ENCODE results near the gene GNG3. TPM values are rescaled to one million over a fixed set of nuclear protein-coding genes. Genes with fewer than 3 reads are reported as not detected.
A peak's percentile ranks its signal among the peaks of the same experiment; 100 is the strongest.
"Not testable (repeated sequence)": the region's sequence is repeated elsewhere in the genome, so short reads cannot be mapped to it uniquely, and the experiment has no call there.

The GNG3 gene
- total RNA-seq, 1 donor from 2014 or later, result 20.0 TPM

- DNase-seq, result no peak
Measured at GRCh38 chr11:62716816-62717215, 9.3 kb downstream of the GNG3 start.

GRCh38 chr11:62719302-62719978 lies 12.0 kb downstream of the GNG3 start:
- DNase-seq, result no peak

- DNase-seq, result no peak
Measured at GRCh38 chr11:62721994-62722393, 14.5 kb downstream of the GNG3 start.

GRCh38 chr11:62724171-62724570 lies 16.7 kb downstream of the GNG3 start:
- DNase-seq, result no peak

GRCh38 chr11:62725646-62726045 lies 18.2 kb downstream of the GNG3 start:
- DNase-seq, result no peak

- DNase-seq, result no peak
Measured at GRCh38 chr11:62726156-62726914, 18.9 kb downstream of the GNG3 start.

- DNase-seq, result no peak
Measured at GRCh38 chr11:62726915-62727164, 19.4 kb downstream of the GNG3 start.

GRCh38 chr11:62727165-62727871 lies 19.8 kb downstream of the GNG3 start, which contains the start of gene HNRNPUL2:
HNRNPUL2 (minus strand) TSS chr11:62727457; CDS start chr11:62727156, 301 bp downstream.
- peak; percentile 98 for DNase-seq

GRCh38 chr11:62727872-62728170 lies 20.3 kb downstream of the GNG3 start:
- peak; percentile 90 for DNase-seq

GRCh38 chr11:62728171-62728988 lies 20.9 kb downstream of the GNG3 start, which contains the start of gene TTC9C:
TTC9C (plus strand) TSS chr11:62728486; CDS start chr11:62728849, 363 bp downstream.
- peak; percentile 77 for DNase-seq

- DNase-seq, result not testable (repeated sequence)
Measured at GRCh38 chr11:62730076-62730475, 22.6 kb downstream of the GNG3 start.

GRCh38 chr11:62732830-62733229 lies 25.4 kb downstream of the GNG3 start:
- no peak for DNase-seq

- no peak for DNase-seq
Measured at GRCh38 chr11:62737196-62737595, 29.7 kb downstream of the GNG3 start.

GRCh38 chr11:62747475-62748160 lies 40.1 kb downstream of the GNG3 start:
- DNase-seq, result no peak

- not testable (repeated sequence) for DNase-seq
Measured at GRCh38 chr11:62749931-62750330, 42.5 kb downstream of the GNG3 start.

- DNase-seq, result no peak
Measured at GRCh38 chr11:62752177-62752785, 44.8 kb downstream of the GNG3 start.

GRCh38 chr11:62752994-62753735 lies 45.7 kb downstream of the GNG3 start:
- DNase-seq, result no peak

GRCh38 chr11:62753736-62754603 lies 46.5 kb downstream of the GNG3 start, which contains the start of gene ZBTB3:
ZBTB3 (minus strand) TSS chr11:62754160; CDS start chr11:62753664, 496 bp downstream.
- DNase-seq, result peak; percentile 99

- no peak for DNase-seq
Measured at GRCh38 chr11:62755086-62755615, 47.7 kb downstream of the GNG3 start.
